Spleen (tissue), 11 donors: ENCODE results near the gene TIMP2. TPM values are rescaled to one million over a fixed set of nuclear protein-coding genes. Genes with fewer than 3 reads are reported as not detected.

Experiments
- DNase-seq: peaks from one replicate; pipeline ENCODE4 v3.0.0-alpha.2; 2020
- H3K27ac ChIP-seq, 8 donors: fragments of 200-600 bp; sonication (generic) in 7 of 8; 1 replicate in 4 of 8; 2 replicates in 4 of 8; pipeline versions ENCODE4 v1.5.0 to v1.8.0; 2016 to 2021; ENCODE audit warnings: inconsistent platforms in 4 of 8, mild to moderate bottlenecking in 4 of 8, moderate library complexity in 1 of 8
- H3K27me3 ChIP-seq, 7 donors: fragments of 200-600 bp; sonication (generic) in 6 of 7; replicated peaks in 1 of 7; 1 replicate in 4 of 7; 2 replicates in 3 of 7; pipeline versions ENCODE4 v1.5.0 to v1.8.0; 2016 to 2021; ENCODE audit warnings: inconsistent platforms in 3 of 7, mild to moderate bottlenecking in 1 of 7
- H3K36me3 ChIP-seq, 6 donors: fragments of 200-600 bp; sonication (generic) in 5 of 6; 1 replicate in 4 of 6; 2 replicates in 2 of 6; pipeline versions ENCODE4 v1.5.0 to v1.8.0; 2016 to 2021; ENCODE audit warnings: inconsistent platforms in 2 of 6
- H3K4me1 ChIP-seq, 6 donors: fragments of 200-600 bp; sonication (generic) in 5 of 6; 1 replicate in 3 of 6; 2 replicates in 3 of 6; pipeline versions ENCODE4 v1.5.0 to v1.8.0; 2016 to 2021; ENCODE audit warnings: inconsistent platforms in 3 of 6
- H3K4me3 ChIP-seq, 8 donors: fragments of 200-600 bp; sonication (generic) in 7 of 8; 1 replicate in 4 of 8; 2 replicates in 4 of 8; pipeline versions ENCODE4 v1.5.0 to v1.8.0; 2016 to 2021; ENCODE audit warnings: inconsistent platforms in 4 of 8, mild to moderate bottlenecking in 4 of 8, moderate library complexity in 2 of 8
- H3K9me3 ChIP-seq, 8 donors: fragments of 200-600 bp; sonication (generic) in 7 of 8; 1 replicate in 4 of 8; 2 replicates in 4 of 8; pipeline versions ENCODE4 v1.5.0 to v1.8.0; 2016 to 2021; ENCODE audit warnings: inconsistent platforms in 4 of 8
- CTCF ChIP-seq, 11 experiments: fragments of 200-600 bp in 7 of 11; fragments of 450-650 bp in 4 of 11; sonication (generic) in 4 of 11; IDR thresholded peaks in 8 of 11; conservative IDR thresholded peaks in 3 of 11; 1 replicate in 7 of 11; 2 replicates in 4 of 11; pipeline versions ENCODE4 v1.4.0 to v1.8.0; 2016 to 2021; ENCODE audit warnings: antibody characterized with exemption in 11 of 11, inconsistent platforms in 4 of 11, mild to moderate bottlenecking in 1 of 11
- POLR2A ChIP-seq, 3 donors: fragments of 450-650 bp; IDR thresholded peaks; one replicate each; pipeline ENCODE4 v1.5.1; 2017; ENCODE audit warnings: antibody characterized with exemption in 3 of 3, mild to moderate bottlenecking in 1 of 3
- POLR2AphosphoS5 ChIP-seq, 3 donors: sonication (generic); formaldehyde crosslinking; IDR thresholded peaks; one replicate each; pipeline ENCODE4 v1.5.1; 2017; ENCODE audit warnings: antibody characterized with exemption in 3 of 3
- WGBS, 5 donors: extraction: QIAGEN DNeasy Blood & Tissue Kit in 3 of 5; methylation state at CpG; one replicate each; pipeline versions ENCODE4 v1.1.5 to v1.1.7; 2013 to 2018; 5-methylcytosine and 5-hydroxymethylcytosine counted together
- intact Hi-C: fragments of 100-400 bp; cut with DNase I; formaldehyde crosslinking; loops from one replicate; pipeline ENCODE4 v1.15.0; 2023; ENCODE audit warnings: low total_unique reads
- polyA plus RNA-seq, 3 donors: library from polyadenylated mRNA; stranded (reverse); fragments of 200-250 nt; gene quantifications; one replicate each; pipeline ENCODE4 v1.2.1, GENCODE V29; 2013
- total RNA-seq, 7 donors: library from RNA; depleted of rRNA in 3 of 7; stranded (reverse); fragments of >200 nt in 3 of 7; fragmentation: NEBNext Ultra II Directional in 4 of 7; extraction: Animal tissue kit (Norgen Biotek cat#: 25700) in 4 of 7; gene quantifications; one replicate each; pipeline versions ENCODE4 v1.1.0 to v1.2.1, GENCODE V29; 2016 to 2021
- donor health status: healthy with polysubstance abuse.
- donor health status: DM: no; HTN: no; CAD: no; lungs with moderate emphysema.
- donor health status: DM: no; HTN: no; CAD: no.
- donor health status: Bipolar disorder and iron deficiency.
- donor health status: healthy.
- donor health status: DM: no; HTN: no; CAD: no.
- donor health status: DM: yes; HTN: yes; CAD: no.

The TIMP2 gene
- total and polyA plus RNA-seq, 10 donors, result 16.3 to 333 (median 181) TPM

GRCh38 chr17:78840530-78840779 is 84.7 kb downstream of the TIMP2 start:
- H3K4me3 ChIP-seq, result peak overlapping the region; percentile 68 to 98 (median 88)
- H3K9me3 ChIP-seq, result no peaks in the 10 kb centered on the region
- peak overlapping the region; percentile 93 to 100 (median 98) for H3K27ac ChIP-seq
- TF ChIP-seq POLR2A (IDR thresholded peaks at IDR 0.05) (peak in 2 of 3 donors; percentile 37 to 40), CTCF (IDR thresholded peaks at IDR 0.05 in 8 of 11, conservative IDR thresholded peaks at IDR 0.05 in 3 of 11) (no peak)
- 0 to 2% (median 0%) methylated on average over 14 to 35 of the region's 35 CpGs for WGBS, 5 donors
- H3K4me1 ChIP-seq, result peaks cover 20 to 54% (median 31%) of the 10 kb centered on the region in 6 donors
- H3K27me3 ChIP-seq, result no peaks in the 10 kb centered on the region
- peaks cover 1 to 32% (median 23%) of the 10 kb centered on the region in 6 donors for H3K36me3 ChIP-seq
- intact Hi-C loops, result no loop called here
- DNase-seq, result no peak

- Histone ChIP-seq H3K4me3 (peak overlapping the region; percentile 68 to 98 (median 88)), H3K9me3 (no peaks in the 10 kb centered on the region), H3K4me1 (peaks cover 20 to 54% (median 31%) of the 10 kb centered on the region in 6 donors), H3K27ac (peak overlapping the region; percentile 93 to 100 (median 98)), H3K36me3 (peaks cover 5 to 37% (median 28%) of the 10 kb centered on the region in 6 donors), H3K27me3 (no peaks in the 10 kb centered on the region)
- no peak for DNase-seq
- 0 to 1% (median 1%) methylated on average over 6 to 73 of the region's 73 CpGs for WGBS, 5 donors
- intact Hi-C loops, result no loop called here
- peak in 1 of 3 donors; percentile 59 for TF ChIP-seq POLR2AphosphoS5 (IDR thresholded peaks at IDR 0.05)
- no peak for TF ChIP-seq POLR2A (IDR thresholded peaks at IDR 0.05)
- no peak for TF ChIP-seq CTCF (IDR thresholded peaks at IDR 0.05 in 8 of 11, conservative IDR thresholded peaks at IDR 0.05 in 3 of 11)
These were observed 85.2 kb downstream of the TIMP2 start for GRCh38 chr17:78839762-78840529.

- no peak for TF ChIP-seq CTCF (IDR thresholded peaks at IDR 0.05 in 8 of 11, conservative IDR thresholded peaks at IDR 0.05 in 3 of 11)
- TF ChIP-seq POLR2A (IDR thresholded peaks at IDR 0.05), result no peak
- TF ChIP-seq POLR2AphosphoS5 (IDR thresholded peaks at IDR 0.05), result no peak
- DNase-seq, result no peak
- Histone ChIP-seq H3K36me3 (peaks cover 5 to 44% (median 35%) of the 10 kb centered on the region in 6 donors), H3K4me3 (peak overlapping the region; percentile 68 to 98 (median 88)), H3K9me3 (no peaks in the 10 kb centered on the region), H3K27me3 (no peaks in the 10 kb centered on the region), H3K4me1 (peaks cover 20 to 54% (median 31%) of the 10 kb centered on the region in 6 donors), H3K27ac (peak overlapping the region; percentile 93 to 100 (median 98))
- intact Hi-C loops, result no loop called here
- 16 to 33% (median 22%) methylated on average over 11 of the region's 11 CpGs for WGBS, 5 donors
These were observed 85.9 kb downstream of the TIMP2 start for GRCh38 chr17:78839235-78839761.

- H3K4me1 ChIP-seq, result peaks cover 20 to 53% (median 31%) of the 10 kb centered on the region in 6 donors
- no peak overlapping the region for H3K27ac ChIP-seq
- no peaks in the 10 kb centered on the region for H3K27me3 ChIP-seq
- no peak for TF ChIP-seq POLR2AphosphoS5 (IDR thresholded peaks at IDR 0.05)
- no peak for TF ChIP-seq POLR2A (IDR thresholded peaks at IDR 0.05)
- no peak for TF ChIP-seq CTCF (IDR thresholded peaks at IDR 0.05 in 8 of 11, conservative IDR thresholded peaks at IDR 0.05 in 3 of 11)
- WGBS, 5 donors, result 91 to 94% (median 93%) methylated on average over 22 of the region's 22 CpGs
- peak; percentile 76 for DNase-seq
- intact Hi-C loops, result no loop called here
- peak overlapping the region in 1 of 8 donors; percentile 98 for H3K4me3 ChIP-seq
- peaks cover 10 to 51% (median 42%) of the 10 kb centered on the region in 6 donors for H3K36me3 ChIP-seq
- H3K9me3 ChIP-seq, result no peaks in the 10 kb centered on the region
These were observed 86.6 kb downstream of the TIMP2 start for GRCh38 chr17:78838574-78839005.
